Vagina (tissue), 2 donors: ENCODE measurements around the gene TRAF5.

Experiments
- POLR2A ChIP-seq, 2 donors: fragments of 450-650 bp; IDR thresholded peaks; one replicate each; pipeline ENCODE4 v1.6.1; 2017; ENCODE audit warnings: antibody characterized with exemption in 2 of 2, mild to moderate bottlenecking in 2 of 2, moderate library complexity in 2 of 2
- POLR2AphosphoS5 ChIP-seq, 2 donors: sonication (generic); formaldehyde crosslinking; IDR thresholded peaks; one replicate each; pipeline ENCODE4 v1.9.0; 2017; ENCODE audit warnings: antibody characterized with exemption in 2 of 2, mild to moderate bottlenecking in 2 of 2, low read depth in 1 of 2; ENCODE audit not compliant: insufficient read depth in 1 of 2
- TF ChIP-seq, protein P1 (sequence below), 3 experiments: fragments of 450-650 bp in 2 of 3; fragments of 200-600 bp in 1 of 3; sonication (generic) in 1 of 3; IDR thresholded peaks; one replicate each; pipeline ENCODE4 v1.5.1; 2017 to 2019; ENCODE audit warnings: antibody characterized with exemption in 3 of 3, mild to moderate bottlenecking in 2 of 3, moderate library complexity in 2 of 3

DNA sequence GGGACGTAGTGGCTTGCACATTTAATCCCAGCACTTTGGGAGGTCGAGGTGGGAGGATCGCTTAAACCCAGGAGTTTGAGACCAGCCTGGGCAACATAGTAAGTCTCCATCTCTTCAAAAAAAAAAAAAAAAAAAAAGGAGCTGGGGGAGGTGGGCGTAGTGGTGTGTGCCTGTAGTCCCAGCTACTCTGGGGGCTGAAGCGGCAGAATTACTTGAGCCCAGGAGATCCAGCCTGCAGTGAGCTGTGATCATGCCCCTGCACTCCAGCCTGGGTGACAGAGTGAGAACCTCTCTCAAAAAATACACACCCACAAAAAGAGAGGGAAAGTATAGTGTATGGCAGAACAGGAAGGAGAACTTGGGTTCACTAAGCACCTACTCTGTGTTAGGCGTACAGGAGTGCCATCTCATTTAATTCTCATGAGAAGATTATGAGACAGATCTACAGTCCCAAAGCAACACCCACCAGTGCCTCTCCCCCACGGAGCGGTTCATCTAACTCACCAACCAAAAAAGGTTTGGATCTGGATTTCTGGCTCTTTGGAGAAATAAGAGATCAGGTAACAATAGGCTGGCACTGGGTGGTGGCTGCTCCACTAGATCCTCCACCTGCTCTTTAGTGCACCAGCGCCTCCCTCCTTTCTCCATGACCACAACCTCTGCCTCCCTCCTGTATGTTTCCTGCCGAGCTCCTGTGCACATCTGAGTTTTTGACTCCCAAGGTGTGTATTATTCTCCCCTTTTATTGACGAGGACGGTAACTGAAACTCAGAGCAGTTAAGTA is 1.4 kb upstream of the TRAF5 start:
- TF ChIP-seq, protein P1, sequence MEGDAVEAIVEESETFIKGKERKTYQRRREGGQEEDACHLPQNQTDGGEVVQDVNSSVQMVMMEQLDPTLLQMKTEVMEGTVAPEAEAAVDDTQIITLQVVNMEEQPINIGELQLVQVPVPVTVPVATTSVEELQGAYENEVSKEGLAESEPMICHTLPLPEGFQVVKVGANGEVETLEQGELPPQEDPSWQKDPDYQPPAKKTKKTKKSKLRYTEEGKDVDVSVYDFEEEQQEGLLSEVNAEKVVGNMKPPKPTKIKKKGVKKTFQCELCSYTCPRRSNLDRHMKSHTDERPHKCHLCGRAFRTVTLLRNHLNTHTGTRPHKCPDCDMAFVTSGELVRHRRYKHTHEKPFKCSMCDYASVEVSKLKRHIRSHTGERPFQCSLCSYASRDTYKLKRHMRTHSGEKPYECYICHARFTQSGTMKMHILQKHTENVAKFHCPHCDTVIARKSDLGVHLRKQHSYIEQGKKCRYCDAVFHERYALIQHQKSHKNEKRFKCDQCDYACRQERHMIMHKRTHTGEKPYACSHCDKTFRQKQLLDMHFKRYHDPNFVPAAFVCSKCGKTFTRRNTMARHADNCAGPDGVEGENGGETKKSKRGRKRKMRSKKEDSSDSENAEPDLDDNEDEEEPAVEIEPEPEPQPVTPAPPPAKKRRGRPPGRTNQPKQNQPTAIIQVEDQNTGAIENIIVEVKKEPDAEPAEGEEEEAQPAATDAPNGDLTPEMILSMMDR (IDR thresholded peaks at IDR 0.05), result no peak
- TF ChIP-seq POLR2AphosphoS5 (IDR thresholded peaks at IDR 0.05; ENCODE audit: insufficient read depth in 1 of 2, low read depth in 1 of 2) (no peak), POLR2A (IDR thresholded peaks at IDR 0.05) (no peak)
